ENCODE data around the gene BRK1.
"Not testable (repeated sequence)": the region's sequence is repeated elsewhere in the genome, so short reads cannot be mapped to it uniquely, and the experiment has no call there.

BRK1 gene

DNA sequence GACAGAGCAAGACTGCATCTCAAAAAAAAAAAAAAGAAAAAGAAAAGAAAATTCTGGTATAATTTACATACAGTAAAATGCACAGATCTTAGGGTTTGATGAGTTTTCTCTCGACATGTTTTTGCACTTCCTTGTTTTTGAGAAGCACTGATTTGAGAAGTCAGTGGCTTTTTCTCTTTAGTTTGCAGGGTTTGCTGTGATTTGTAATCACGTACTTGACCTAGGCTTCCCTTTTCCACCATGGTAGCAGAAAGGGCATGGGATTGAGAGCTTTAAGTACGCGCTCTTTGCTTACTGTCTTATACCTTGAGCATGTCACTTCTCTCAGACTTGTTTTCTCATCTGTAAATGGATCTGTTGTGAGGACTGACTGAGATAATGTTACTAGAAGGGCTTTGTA lies 30.2 kb downstream of the BRK1 start:
- DNase-seq = no peak

- no peak for DNase-seq
Observed at GRCh38 chr3:10149226-10149625, 33.8 kb downstream of the BRK1 start.

DNA sequence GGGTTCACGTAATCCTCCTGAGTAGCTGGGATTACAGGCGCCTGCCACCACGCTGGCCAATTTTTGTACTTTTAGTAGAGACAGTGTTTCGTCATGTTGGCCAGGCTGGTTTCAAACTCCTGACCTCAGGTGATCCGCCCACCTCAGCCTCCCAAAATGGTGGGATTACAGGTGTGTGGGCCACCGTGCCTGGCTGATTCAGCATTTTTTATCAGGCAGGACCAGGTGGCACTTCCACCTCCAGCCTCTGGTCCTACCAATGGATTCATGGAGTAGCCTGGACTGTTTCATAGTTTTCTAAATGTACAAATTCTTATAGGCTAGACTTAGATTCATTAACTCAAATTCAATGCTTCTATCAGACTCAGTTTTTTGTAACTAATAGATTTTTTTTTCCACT lies 35.5 kb downstream of the BRK1 start:
- no peak for DNase-seq

DNA sequence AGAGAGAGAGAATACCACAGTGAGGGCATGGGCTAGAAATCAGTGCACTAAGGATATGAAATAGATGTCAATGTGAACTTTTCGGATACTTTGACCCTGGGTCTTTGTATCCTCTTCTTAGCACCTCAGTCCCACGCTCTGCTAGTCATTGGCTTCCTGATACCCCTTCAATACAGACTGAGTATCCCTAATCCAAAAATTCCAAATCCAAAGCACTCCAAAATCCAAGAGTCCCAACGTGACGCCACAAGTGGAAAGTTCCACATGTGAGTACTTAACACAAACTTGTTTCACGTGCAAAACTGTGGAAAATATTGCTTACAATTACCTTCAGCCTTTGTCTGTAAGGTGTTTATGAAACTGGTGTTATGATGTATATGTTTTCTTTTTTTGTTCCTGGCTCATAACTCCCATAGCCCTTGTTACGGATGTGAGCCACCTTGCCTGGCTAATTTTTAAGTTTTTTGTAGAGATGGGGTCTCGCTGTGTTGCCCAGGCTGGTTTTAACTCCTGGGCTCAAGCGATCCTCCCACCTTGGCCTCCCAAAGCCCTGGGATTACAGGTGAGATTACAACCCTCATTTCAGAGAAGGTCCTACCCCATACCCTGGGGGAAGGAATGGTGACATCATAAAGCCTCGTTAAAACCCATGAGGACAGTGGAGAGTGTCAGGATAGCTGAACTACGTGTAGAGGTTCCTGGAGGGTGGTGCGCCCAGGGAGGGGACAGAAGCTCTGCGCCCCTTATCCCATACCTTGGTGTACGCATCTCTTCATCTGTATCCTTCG lies 39.1 kb downstream of the BRK1 start:
- no peak for DNase-seq

GRCh38 chr3:10155123-10155472 lies 39.6 kb downstream of the BRK1 start:
- no peak for DNase-seq

- no peak for DNase-seq
Observed at GRCh38 chr3:10155658-10156057, 40.2 kb downstream of the BRK1 start.

DNA sequence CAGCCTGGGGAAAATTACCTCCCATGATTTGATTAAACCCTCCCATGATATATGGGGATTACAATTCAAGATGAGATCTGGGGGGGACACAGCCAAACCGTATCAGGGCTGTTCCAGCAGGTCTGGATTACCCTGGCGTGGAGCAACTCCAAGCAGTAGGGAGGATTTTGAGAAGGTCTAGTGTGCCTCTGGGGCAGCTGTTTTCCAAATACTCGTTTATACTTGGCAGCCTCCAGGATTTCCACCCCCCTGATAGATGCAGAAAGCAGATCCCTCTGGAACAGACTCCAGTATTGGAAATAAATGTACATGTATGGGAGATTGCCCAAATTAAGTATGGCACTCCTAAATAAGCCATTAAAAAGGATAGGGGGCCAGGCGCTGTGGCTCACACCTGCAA lies 41.6 kb downstream of the BRK1 start:
- DNase-seq = peak; percentile 46

- DNase-seq = not testable (repeated sequence)
Observed at GRCh38 chr3:10158555-10158954, 43.1 kb downstream of the BRK1 start.

GRCh38 chr3:10160346-10160745 lies 44.9 kb downstream of the BRK1 start:
- DNase-seq = no peak

- no peak for DNase-seq
Observed at GRCh38 chr3:10160925-10161324, 45.5 kb downstream of the BRK1 start.

- DNase-seq = no peak
Observed at GRCh38 chr3:10162185-10162584, 46.7 kb downstream of the BRK1 start.

- DNase-seq = not testable (repeated sequence)
Observed at GRCh38 chr3:10164201-10164545, 48.7 kb downstream of the BRK1 start.

- peak; percentile 70 for DNase-seq
Observed at GRCh38 chr3:10164546-10165393, 49.3 kb downstream of the BRK1 start, which contains the start of gene IRAK2. Gene IRAK2 (plus strand): TSS chr3:10164919. CDS start chr3:10164955, 36 bp downstream.

GRCh38 chr3:10166213-10166604 lies 50.7 kb downstream of the BRK1 start:
- no peak for DNase-seq

GRCh38 chr3:10169000-10169496 lies 53.6 kb downstream of the BRK1 start:
- no peak for DNase-seq

GRCh38 chr3:10170915-10171478 lies 55.5 kb downstream of the BRK1 start:
- no peak for DNase-seq

DNA sequence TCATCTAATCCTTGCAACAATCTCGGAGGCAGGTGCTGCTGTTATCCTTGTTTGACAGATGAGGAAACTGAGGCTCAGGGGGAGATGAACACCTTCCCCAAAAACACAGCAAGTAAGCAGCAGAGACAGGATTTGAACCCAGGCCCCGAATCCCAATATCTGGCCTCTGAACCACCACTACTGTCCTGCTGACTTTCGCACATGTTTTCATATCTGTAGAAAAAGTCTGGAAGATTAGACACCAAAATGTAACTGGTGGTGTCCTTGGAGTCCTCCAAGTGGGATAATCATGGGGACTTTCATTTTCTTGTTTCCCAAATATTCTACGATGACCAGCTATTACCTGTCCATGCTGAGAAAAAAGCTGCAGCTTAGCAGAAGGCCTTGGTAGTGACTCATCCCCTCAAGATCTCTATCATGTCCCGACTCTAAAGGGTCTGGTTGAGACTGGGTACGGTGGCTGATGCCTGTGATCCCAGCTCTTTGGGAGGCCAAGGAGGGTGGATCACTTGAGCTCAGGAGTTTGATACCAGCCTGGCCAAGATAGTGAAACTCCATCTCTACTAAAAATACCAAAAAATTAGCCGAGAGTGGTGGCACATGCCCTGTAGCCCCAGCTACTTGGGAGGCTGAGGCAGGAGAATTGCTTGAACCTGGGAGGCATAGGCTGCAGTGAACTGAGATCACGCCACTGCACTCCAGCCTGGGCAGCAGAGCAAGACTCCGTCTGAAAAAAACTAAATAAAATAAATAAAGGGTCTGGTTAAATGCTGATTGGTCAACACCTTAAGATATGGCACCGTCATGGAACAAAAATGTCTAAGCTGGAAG lies 57.8 kb downstream of the BRK1 start:
- no peak for DNase-seq

GRCh38 chr3:10173926-10174435 lies 58.5 kb downstream of the BRK1 start:
- peak; percentile 70 for DNase-seq

- not testable (repeated sequence) for DNase-seq
Observed at GRCh38 chr3:10175334-10175733, 59.9 kb downstream of the BRK1 start.

DNA sequence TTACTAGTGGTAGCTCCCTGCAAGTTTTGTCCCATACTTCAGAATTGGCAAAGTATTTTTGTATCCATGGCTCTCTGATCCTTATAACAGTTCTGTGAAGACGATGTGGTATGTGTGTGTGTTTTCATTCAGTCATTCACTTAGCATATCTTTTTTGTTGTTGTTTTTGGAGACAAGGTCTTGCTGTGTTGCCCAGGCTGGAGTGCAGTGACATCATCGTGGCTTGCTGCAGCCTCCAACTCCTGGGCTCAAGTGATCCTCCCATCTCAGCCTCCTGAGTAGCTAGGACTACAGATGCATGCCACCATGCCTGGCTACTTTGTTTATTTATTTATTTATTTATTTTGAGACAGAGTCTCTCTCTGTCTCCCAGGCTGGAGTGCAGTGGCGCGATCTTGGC lies 60.7 kb downstream of the BRK1 start:
- not testable (repeated sequence) for DNase-seq

Measured in left hindlimb (tissue), 1 donor.